ENCODE results near the gene HMCES. TPM values are rescaled to one million over a fixed set of nuclear protein-coding genes. Genes with fewer than 3 reads are reported as not detected.

HMCES gene
- polyA plus RNA-seq, 3 donors from 2014 or later: 58.6 to 111 (median 78.1) TPM

Other genes with a start within 250 kb of the HMCES start
- 10 to 100 TPM in 1 of 3 donors, 1 to 10 TPM in 1, not detected in 1; 1.2 to 12.8 TPM for gene GP9, start 218.1 kb upstream of the HMCES start, polyA plus RNA-seq
- gene RAB43, start 157.1 kb upstream of the HMCES start, polyA plus RNA-seq: 10 to 100 TPM in 2 of 3 donors, 1 to 10 TPM in 1; 8.1 to 20.1 (median 12.5) TPM
- gene ISY1, start 117.8 kb upstream of the HMCES start, polyA plus RNA-seq: 100 to 1,000 TPM in 2 of 3 donors, 10 to 100 TPM in 1; 91.1 to 107 (median 103) TPM
- 1,000 to 10,000 TPM in 1 of 3 donors, 100 to 1,000 TPM in 2; 728 to 1,257 (median 878) TPM for gene CNBP, start 95.0 kb upstream of the HMCES start, polyA plus RNA-seq
- gene COPG1, start 29.3 kb upstream of the HMCES start, polyA plus RNA-seq: 100 to 1,000 TPM in 1 of 3 donors, 10 to 100 TPM in 2; 35.2 to 139 (median 64.6) TPM
- under 1 TPM in 1 of 3 donors, not detected in 2; 0.12 TPM for gene EFCAB12, start 149.8 kb downstream of the HMCES start, polyA plus RNA-seq
- gene MBD4, start 161.1 kb downstream of the HMCES start, polyA plus RNA-seq: 10 to 100 TPM; 26.5 to 36.0 (median 29.2) TPM
- gene IFT122, start 161.4 kb downstream of the HMCES start, polyA plus RNA-seq: 1 to 10 TPM; 5.7 to 7.0 (median 6.0) TPM
- gene RHO, start 249.8 kb downstream of the HMCES start, polyA plus RNA-seq: not detected